H1 (cell line): ENCODE measurements around the gene ST3GAL3. TPM values are rescaled to one million over a fixed set of nuclear protein-coding genes. Genes with fewer than 3 reads are reported as not detected.

Experiments
- CTCF ChIA-PET: fragments of 300-600 bp; sonication (Branson Sonifier 250); formaldehyde crosslinking; loops from one replicate; lab custom pipeline; 2021; ENCODE audit not compliant: partially characterized antibody; lab: Charles Lee
- POLR2A ChIA-PET: fragments of 300-600 bp; sonication (Branson Sonifier 250); formaldehyde crosslinking; loops from one replicate; lab custom pipeline; 2021; ENCODE audit warnings: inconsistent platforms; ENCODE audit not compliant: partially characterized antibody; lab: Charles Lee
- DNase-seq, 2 experiments: peaks; one replicate each; pipeline versions ENCODE4 v3.0.0 to v3.0.0-alpha.2; 2010 to 2022; ENCODE audit warnings: low spot score in 2 of 2, low read depth in 1 of 2, mixed read lengths in 1 of 2
- FAIRE-seq: peaks from 2 replicates; lab custom pipeline; 2011; peaks lifted over from hg19 to GRCh38; lab: Jason Lieb, UNC
- H2AFZ ChIP-seq: 2 replicates; pipeline ENCODE4 v1.8.1; 2012; ENCODE audit warnings: low read length, inconsistent platforms
- H2AK5ac ChIP-seq: 2 replicates; pipeline ENCODE4 v1.6.1; 2013; ENCODE audit warnings: low read depth, low read length
- H2BK120ac ChIP-seq: replicated peaks from 2 replicates; pipeline ENCODE3; 2013; ENCODE audit warnings: low read depth, low read length, inconsistent platforms
- H2BK12ac ChIP-seq: 2 replicates; pipeline ENCODE4 v1.6.1; 2013; ENCODE audit warnings: low read depth, low read length
- H2BK15ac ChIP-seq: 2 replicates; pipeline ENCODE4 v1.6.1; 2013; ENCODE audit warnings: low read length
- H2BK20ac ChIP-seq: 2 replicates; pipeline ENCODE4 v1.6.1; 2013; ENCODE audit warnings: low read length
- H2BK5ac ChIP-seq: 2 replicates; pipeline ENCODE4 v1.6.1; 2013; ENCODE audit warnings: low read depth, low read length
- H3K14ac ChIP-seq: 2 replicates; pipeline ENCODE4 v1.6.1; 2013; ENCODE audit warnings: inconsistent platforms; ENCODE audit not compliant: insufficient read length
- H3K18ac ChIP-seq: 2 replicates; pipeline ENCODE4 v1.6.1; 2013; ENCODE audit warnings: low read length; ENCODE audit errors: extremely low read depth
- H3K23ac ChIP-seq: 2 replicates; pipeline ENCODE4 v1.6.1; 2013; ENCODE audit warnings: inconsistent platforms; ENCODE audit not compliant: insufficient read length
- H3K23me2 ChIP-seq: 2 replicates; pipeline ENCODE4 v1.6.1; 2013; ENCODE audit warnings: low read depth, low read length
- H3K27ac ChIP-seq: 2 replicates; pipeline ENCODE4 v1.6.1; 2011; ENCODE audit warnings: low read depth, low read length, inconsistent platforms
- H3K27me3 ChIP-seq, 4 experiments: replicated peaks in 1 of 4; 1 replicate in 1 of 4; 2 replicates in 3 of 4; pipeline versions ENCODE4 v1.6.1 to v1.8.1; 2011 to 2013; ENCODE audit warnings: low read length in 3 of 4, mild to moderate bottlenecking in 3 of 4, inconsistent platforms in 2 of 4, mixed read lengths in 2 of 4, moderate library complexity in 1 of 4; ENCODE audit not compliant: control insufficient read depth in 3 of 4, insufficient read depth in 3 of 4; ENCODE audit errors: extremely low read depth in 1 of 4
- H3K36me3 ChIP-seq, 4 experiments: 2 replicates each; pipeline versions ENCODE4 v1.6.1 to v1.8.1; 2011 to 2013; ENCODE audit warnings: mild to moderate bottlenecking in 4 of 4, low read length in 3 of 4, moderate library complexity in 2 of 4, control low read depth in 1 of 4, inconsistent platforms in 1 of 4; ENCODE audit not compliant: insufficient read depth in 4 of 4, control insufficient read depth in 2 of 4
- H3K4ac ChIP-seq: replicated peaks from 2 replicates; pipeline ENCODE3; 2013; ENCODE audit warnings: low read length, low read depth, mixed read lengths, inconsistent platforms; ENCODE audit not compliant: insufficient read length
- H3K4me1 ChIP-seq, 4 experiments: replicated peaks in 1 of 4; 1 replicate in 1 of 4; 2 replicates in 3 of 4; pipeline versions ENCODE4 v1.6.1 to v1.8.1; 2011 to 2013; ENCODE audit warnings: low read length in 3 of 4, inconsistent platforms in 2 of 4, mixed read lengths in 1 of 4; ENCODE audit not compliant: insufficient read depth in 4 of 4, control insufficient read depth in 3 of 4
- H3K4me2 ChIP-seq, 2 experiments: 2 replicates each; pipeline versions ENCODE4 v1.6.1 to v1.8.1; 2011 to 2013; ENCODE audit warnings: low read depth in 2 of 2, low read length in 2 of 2, control low read depth in 1 of 2, inconsistent platforms in 1 of 2, mild to moderate bottlenecking in 1 of 2; ENCODE audit not compliant: insufficient read depth in 1 of 2
- H3K4me3 ChIP-seq, 4 experiments: fragments of 200-600, 300-600 bp in 1 of 4; sonication (generic), shearing (Covaris generic), sonication (Bioruptor Twin) in 1 of 4; 2 replicates each; pipeline versions ENCODE4 v1.5.1 to v1.8.1; 2011 to 2016; ENCODE audit warnings: low read length in 4 of 4, low read depth in 3 of 4, control low read depth in 2 of 4, inconsistent platforms in 2 of 4, mild to moderate bottlenecking in 2 of 4, mixed read lengths in 1 of 4, moderate library complexity in 1 of 4; ENCODE audit not compliant: insufficient read depth in 2 of 4; ENCODE audit errors: extremely low read depth in 1 of 4
- H3K56ac ChIP-seq: replicated peaks from 2 replicates; pipeline ENCODE3; 2013; ENCODE audit warnings: low read depth, mild to moderate bottlenecking, mixed read lengths, low read length, inconsistent platforms; ENCODE audit not compliant: insufficient read length
- H3K79me1 ChIP-seq: 2 replicates; pipeline ENCODE4 v1.6.1; 2013; ENCODE audit warnings: low read depth, low read length, control low read depth
- H3K79me2 ChIP-seq, 2 experiments: 2 replicates each; pipeline versions ENCODE4 v1.6.1 to v1.8.1; 2012 to 2013; ENCODE audit warnings: low read length in 2 of 2, mild to moderate bottlenecking in 2 of 2, inconsistent platforms in 1 of 2; ENCODE audit not compliant: insufficient read depth in 2 of 2, control insufficient read depth in 1 of 2
- H3K9ac ChIP-seq, 4 experiments: replicated peaks in 1 of 4; 1 replicate in 1 of 4; 2 replicates in 3 of 4; pipeline versions ENCODE4 v1.6.1 to v1.8.1; 2011 to 2013; ENCODE audit warnings: low read depth in 3 of 4, low read length in 3 of 4, control low read depth in 2 of 4, mild to moderate bottlenecking in 2 of 4, moderate library complexity in 2 of 4, inconsistent platforms in 1 of 4; ENCODE audit errors: extremely low read depth in 1 of 4
- H3K9me3 ChIP-seq, 2 experiments: 2 replicates each; pipeline versions ENCODE4 v1.6.1 to v1.8.1; 2012 to 2013; ENCODE audit warnings: mild to moderate bottlenecking in 2 of 2, moderate library complexity in 2 of 2, control low read depth in 1 of 2, inconsistent platforms in 1 of 2, low read depth in 1 of 2, low read length in 1 of 2, mixed read lengths in 1 of 2; ENCODE audit not compliant: insufficient read depth in 2 of 2
- H4K20me1 ChIP-seq, 2 experiments: replicated peaks in 1 of 2; 2 replicates each; pipeline versions ENCODE3 to v1.8.1; 2011 to 2013; ENCODE audit warnings: inconsistent platforms in 2 of 2, low read length in 2 of 2, mild to moderate bottlenecking in 1 of 2; ENCODE audit not compliant: insufficient read depth in 2 of 2, control insufficient read depth in 1 of 2
- H4K5ac ChIP-seq: 2 replicates; pipeline ENCODE4 v1.6.1; 2013; ENCODE audit warnings: low read length, low read depth, mixed read lengths, inconsistent platforms; ENCODE audit not compliant: insufficient read length
- H4K8ac ChIP-seq: 2 replicates; pipeline ENCODE4 v1.8.0; 2013; ENCODE audit warnings: mild to moderate bottlenecking, moderate library complexity, low read length, inconsistent platforms; ENCODE audit not compliant: insufficient read depth; ENCODE audit errors: extremely low read depth
- H4K91ac ChIP-seq: replicated peaks from 2 replicates; pipeline ENCODE3; 2013; ENCODE audit warnings: low read length, mixed read lengths, inconsistent platforms; ENCODE audit not compliant: insufficient read length
- ATF2 ChIP-seq: IDR thresholded peaks from 2 replicates; pipeline ENCODE4 v1.6.1; 2012; ENCODE audit warnings: low read length, inconsistent platforms
- CREB1 ChIP-seq: IDR thresholded peaks from 2 replicates; pipeline ENCODE4 v1.6.1; 2012; ENCODE audit warnings: inconsistent platforms
- KDM5A ChIP-seq: fragments of 200-600 bp; IDR thresholded peaks from 2 replicates; pipeline ENCODE4 v1.7.1; 2012; ENCODE audit warnings: mild to moderate bottlenecking, low read length, inconsistent platforms, mixed read lengths
- RBBP5 ChIP-seq: IDR thresholded peaks from 2 replicates; pipeline ENCODE4 v1.7.1; 2012; ENCODE audit warnings: low read depth, mild to moderate bottlenecking, inconsistent platforms, low read length, moderate library complexity, borderline replicate concordance
- SIN3A ChIP-seq, 2 experiments: IDR thresholded peaks in 1 of 2; conservative IDR thresholded peaks in 1 of 2; 2 replicates each; pipeline ENCODE4 v1.6.1; 2011 to 2012; ENCODE audit warnings: low read length in 2 of 2, improper control_type of control experiment in 1 of 2, low read depth in 1 of 2, mild to moderate bottlenecking in 1 of 2
- SRF ChIP-seq: IDR thresholded peaks from 2 replicates; pipeline ENCODE4 v1.6.1; 2011; ENCODE audit warnings: mild to moderate bottlenecking, low read depth, low read length, moderate library complexity
- USF2 ChIP-seq: IDR thresholded peaks from 2 replicates; pipeline ENCODE4 v1.6.1; 2011; ENCODE audit warnings: low read length, improper control_type of control experiment
- WGBS, 2 experiments: shearing (Covaris generic) in 1 of 2; methylation state at CpG; one replicate each; pipeline versions ENCODE4 v1.1.6 to v1.1.7; 2013 to 2015; ENCODE audit warnings: low lambda C conversion rate in 2 of 2, mixed read lengths in 2 of 2, inconsistent platforms in 1 of 2, low coverage in 1 of 2, missing lambda C conversion rate in 1 of 2; ENCODE audit not compliant: insufficient replicate concordance in 2 of 2, insufficient coverage in 1 of 2, insufficient read length in 1 of 2; ENCODE audit errors: extremely low coverage in 1 of 2, missing lambda C conversion rate in 1 of 2; 5-methylcytosine and 5-hydroxymethylcytosine counted together
- polyA plus RNA-seq, 7 experiments: library from polyadenylated mRNA; depleted of rRNA in 3 of 7; stranded (reverse) in 5 of 7; unstranded in 2 of 7; fragments of >200 nt in 5 of 7; fragments of 200-250 nt in 2 of 7; gene quantifications; 1 replicate in 5 of 7; 2 replicates in 1 of 7; 4 replicates in 1 of 7; pipeline versions ENCODE4 v1.2.1 to v1.2.3, GENCODE V29; 2011 to 2013; ENCODE audit warnings: missing spikeins in 2 of 7, mixed read lengths in 2 of 7
- total RNA-seq: library from RNA; stranded (reverse); fragmentation: NEBNext Ultra II Directional; extraction: Animal tissue kit (Norgen Biotek cat#: 25700); gene quantifications from 2 replicates; pipeline ENCODE4 v1.2.1, GENCODE V29; 2021

The ST3GAL3 gene
- total and polyA plus RNA-seq, 2 of the 8 experiments (the other 6 are each of a cell fraction or from before 2014, with no cell fraction given) = 6.8 to 7.0 TPM

GRCh38 chr1:43974443-43975248, 267.3 kb downstream of the ST3GAL3 start, which contains the start of gene ATP6V0B:
Gene ATP6V0B (plus strand): TSS chr1:43974960. CDS start chr1:43975041, 81 bp downstream.
- DNase-seq (peak; percentile 69 to 97), FAIRE-seq (no peak)
- Histone ChIP-seq H2BK5ac (peak within 1 kb of the TSS; percentile 94; the same call in 1 of the 2 replicates), H3K23ac (no peak within 1 kb of the TSS), H3K9ac (peak within 1 kb of the TSS; percentile 62 to 89 (median 80)), H3K4ac (peak within 1 kb of the TSS; percentile 64), H3K56ac (peak within 1 kb of the TSS; percentile 64), H3K79me1 (peaks cover 14% of the 10 kb centered on the region), H3K4me1 (peaks cover 6 to 18% (median 12%) of the 10 kb centered on the region in 4 experiments), H3K36me3 (peaks cover 2 to 33% (median 17%) of the 10 kb centered on the region in 4 experiments; a peak in 7 of 8 replicates), H3K4me3 (peak within 1 kb of the TSS; percentile 79 to 88 (median 82)), H3K79me2 (peaks cover 0 to 25% of the 10 kb centered on the region in 2 experiments; a peak in 2 of 4 replicates), H3K27me3 (no peaks in the 10 kb centered on the region), H2BK120ac (no peak within 1 kb of the TSS), H3K27ac (peak within 1 kb of the TSS; percentile 85), H3K4me2 (peak within 1 kb of the TSS; percentile 81 to 85), H3K9me3 (no peaks in the 10 kb centered on the region), H3K18ac (peak within 1 kb of the TSS; percentile 71), H4K5ac (peak within 1 kb of the TSS; percentile 79), H2BK15ac (peak within 1 kb of the TSS; percentile 46; the same call in 1 of the 2 replicates), H2BK12ac (no peak within 1 kb of the TSS; the same call in 1 of the 2 replicates), H3K23me2 (peaks cover 23% of the 10 kb centered on the region), H4K91ac (peak within 1 kb of the TSS; percentile 80), H2AFZ (peak within 1 kb of the TSS; percentile 55), H4K8ac (peak within 1 kb of the TSS; percentile 96), H3K14ac (no peak within 1 kb of the TSS), H2BK20ac (no peak within 1 kb of the TSS), H2AK5ac (no peak within 1 kb of the TSS), H4K20me1 (peaks cover 4 to 24% of the 10 kb centered on the region in 2 experiments)
- WGBS, 2 experiments = 1% methylated on average over 82 of the region's 93 CpGs; no CpG with 5 or more reads in 1 of the 2 experiments
- ChIA-PET CTCF (interaction anchor here (0.6 to 9.2 kb wide), 16 partner anchors 14 to 1323 kb away, joined by 3 to 79 read pairs (median 4); partner anchors contain the start of genes CCDC24 and IPO13), POLR2A (interaction anchor here (0.6 to 12.9 kb wide), 25 partner anchors 12 to 657 kb away, joined by 3 to 189 read pairs (median 4); partner anchors contain the start of genes CCDC24, IPO13 and KDM4A)
- TF ChIP-seq ATF2 (peak; percentile 68; the same call in 1 of the 2 replicates), SIN3A (conservative IDR thresholded peaks at IDR 0.05 in 1 of 2, IDR thresholded peaks at IDR 0.05 in 1 of 2; ENCODE audit: low read depth in 1 of 2, low read length in 2 of 2) (0 out of 4 replicates have a peak, but pooled peaks of 1 of the 2 experiments have one; percentile 77), CREB1 (peak; percentile 98), KDM5A (0 out of 2 replicates have a peak, but pooled peaks have one; percentile 61), RBBP5 (peak; percentile 81; the same call in 1 of the 2 replicates), SRF (peak; percentile 76), USF2 (peak; percentile 99)
